GM13977 (cell line): ENCODE measurements around the gene EXD2.
A peak's percentile ranks its signal among the peaks of the same experiment; 100 is the strongest.
"Not testable (repeated sequence)": the region's sequence is repeated elsewhere in the genome, so short reads cannot be mapped to it uniquely, and the experiment has no call there.

Source experiments
- DNase-seq: peaks from one replicate; pipeline ENCODE4 v3.0.0; 2012; ENCODE audit warnings: low spot score
- CTCF ChIP-seq: IDR thresholded peaks from 2 replicates; pipeline ENCODE4 v1.5.1; 2012; ENCODE audit warnings: mild to moderate bottlenecking, control low read depth; ENCODE audit not compliant: insufficient read depth; ENCODE audit errors: extremely low read depth, missing control alignments
- in situ Hi-C: fragments of 300-500 bp; cut with MboI; formaldehyde crosslinking; loops from one replicate; pipeline ENCODE4 v1.12.0; 2022; ENCODE audit warnings: low sequenced_read_pairs, low pct_unique_long_range_greater_than_20kb, mixed read lengths, inconsistent platforms; ENCODE audit not compliant: unreplicated experiment

The EXD2 gene

GRCh38 chr14:69270097-69270496 is 78.8 kb downstream of the EXD2 start:
- in situ Hi-C loops = no loop called here
- TF ChIP-seq CTCF = no peak

GRCh38 chr14:69270795-69271708 is 79.8 kb downstream of the EXD2 start:
- TF ChIP-seq CTCF = no peak
- in situ Hi-C loops = no loop called here
- DNase-seq = no peak

More at GRCh38 chr14:69270097-69270496, 78.8 kb downstream of the EXD2 start:
- no peak for DNase-seq

- DNase-seq = no peak
- in situ Hi-C loops = no loop called here
- no peak for TF ChIP-seq CTCF
Observed at GRCh38 chr14:69274321-69274720, 83.0 kb downstream of the EXD2 start.

GRCh38 chr14:69275331-69275730 is 84.0 kb downstream of the EXD2 start:
- DNase-seq = no peak

GRCh38 chr14:69277356-69277755 is 86.1 kb downstream of the EXD2 start:
- DNase-seq, in situ Hi-C loops: not testable (repeated sequence)

More at GRCh38 chr14:69275331-69275730, 84.0 kb downstream of the EXD2 start:
- in situ Hi-C loops = no loop called here
- TF ChIP-seq CTCF = no peak

GRCh38 chr14:69280746-69281291 is 89.5 kb downstream of the EXD2 start:
- in situ Hi-C loops = no loop called here
- DNase-seq = no peak
- no peak for TF ChIP-seq CTCF

- in situ Hi-C loops = no loop called here
- DNase-seq = peak; percentile 65
Observed at GRCh38 chr14:69281450-69282169, 90.3 kb downstream of the EXD2 start.

More at GRCh38 chr14:69281450-69282169, 90.3 kb downstream of the EXD2 start:
- TF ChIP-seq CTCF = no peak
